Panc1 (cell line): Measurements from ENCODE around the gene AHNAK. TPM values are rescaled to one million over a fixed set of nuclear protein-coding genes. Genes with fewer than 3 reads are reported as not detected.

Experiments
- ATAC-seq: fragments of 200-7000 bp; cut with Tn5 transposase; 2 replicates; pipeline ENCODE4 v1.9.1; 2020; ENCODE audit warnings: mild to moderate bottlenecking, moderate library complexity
- BruUV-seq: library from RNA; stranded (reverse); fragments of 400-500 nt; replicated peaks from 2 replicates; lab custom pipeline; 2021; lab: Mats Ljungman, UMichigan
- CTCF ChIA-PET: fragments of 300-600 bp; sonication (Branson Sonifier 250); formaldehyde crosslinking; loops from one replicate; lab custom pipeline; 2022; ENCODE audit warnings: antibody characterized with exemption; lab: Charles Lee
- POLR2A ChIA-PET: fragments of 300-600 bp; sonication (Branson Sonifier 250); formaldehyde crosslinking; loops from one replicate; lab custom pipeline; 2022; ENCODE audit warnings: antibody characterized with exemption; lab: Charles Lee
- DNase-seq: peaks from one replicate; pipeline ENCODE4 v3.0.0-alpha.2; 2010; ENCODE audit warnings: low read depth, low spot score
- H3K27ac ChIP-seq: 2 replicates; pipeline ENCODE4 v1.5.1; 2011; ENCODE audit warnings: mild to moderate bottlenecking, low read length, inconsistent platforms
- H3K27me3 ChIP-seq: fragments of 200-500 bp; sonication (Bioruptor generic); 2 replicates; pipeline ENCODE4 v1.6.0; 2014; ENCODE audit warnings: low read length, inconsistent platforms; ENCODE audit not compliant: control insufficient read depth, insufficient read depth
- H3K36me3 ChIP-seq: fragments of 200-500 bp; sonication (Bioruptor generic); 2 replicates; pipeline ENCODE4 v1.5.1; 2014; ENCODE audit warnings: inconsistent platforms, mild to moderate bottlenecking, low read length, moderate library complexity; ENCODE audit not compliant: control insufficient read depth, insufficient read depth
- H3K4me1 ChIP-seq: 2 replicates; pipeline ENCODE4 v1.5.1; 2011; ENCODE audit warnings: inconsistent platforms, mild to moderate bottlenecking, low read length, moderate library complexity; ENCODE audit not compliant: control insufficient read depth, insufficient read depth
- H3K4me3 ChIP-seq, 2 experiments: 2 replicates each; pipeline ENCODE4 v1.5.1; 2011 to 2012; ENCODE audit warnings: low read depth in 2 of 2, low read length in 2 of 2, mild to moderate bottlenecking in 2 of 2, inconsistent platforms in 1 of 2, moderate library complexity in 1 of 2
- H3K9me3 ChIP-seq: fragments of 200-500 bp; sonication (Bioruptor generic); 2 replicates; pipeline ENCODE4 v1.5.1; 2014; ENCODE audit warnings: low read depth, mild to moderate bottlenecking, inconsistent platforms, low read length, moderate library complexity; ENCODE audit not compliant: control insufficient read depth, insufficient read depth
- CTCF ChIP-seq: fragments of 450-650 bp; IDR thresholded peaks from 2 replicates; pipeline ENCODE4 v1.5.1; 2017; ENCODE audit warnings: mild to moderate bottlenecking
- POLR2AphosphoS5 ChIP-seq: IDR thresholded peaks from 2 replicates; pipeline ENCODE4 v1.6.1; 2012; ENCODE audit warnings: mild to moderate bottlenecking, low read depth, low read length, moderate library complexity
- REST ChIP-seq, 2 experiments: IDR thresholded peaks; 2 replicates each; pipeline ENCODE4 v1.6.1; 2011 to 2012; ENCODE audit warnings: low read depth in 2 of 2, control low read depth in 1 of 2, low read length in 1 of 2, mild to moderate bottlenecking in 1 of 2, moderate library complexity in 1 of 2; ENCODE audit not compliant: insufficient read depth in 1 of 2
- SIN3A ChIP-seq: IDR thresholded peaks from 2 replicates; pipeline ENCODE4 v1.6.1; 2012; ENCODE audit warnings: low read depth, mild to moderate bottlenecking, low read length, moderate library complexity, borderline replicate concordance; ENCODE audit not compliant: insufficient read depth
- TCF7L2 ChIP-seq: IDR thresholded peaks from 2 replicates; pipeline ENCODE4 v1.6.1; 2011; ENCODE audit warnings: mild to moderate bottlenecking, low read depth, low read length, inconsistent platforms
- in situ Hi-C: cut with HindIII; loops from 2 replicates; pipeline ENCODE4 v1.10.0; 2016; ENCODE audit warnings: low sequenced_read_pairs, low pct_unique_long_range_greater_than_20kb
- intact Hi-C: fragments of 100-400 bp; cut with micrococcal nuclease; formaldehyde crosslinking; loops from one replicate; pipeline ENCODE4 v1.10.0; 2022; ENCODE audit not compliant: unreplicated experiment
- total RNA-seq: library from RNA; stranded (reverse); gene quantifications from one replicate; pipeline ENCODE4 v1.2.1, GENCODE V29; 2021; ENCODE audit not compliant: unreplicated experiment

AHNAK gene
- total RNA-seq, 1 experiment from 2014 or later, result 844 TPM

GRCh38 chr11:62466444-62466843, 80.2 kb downstream of the AHNAK start:
- ATAC-seq, result no peak
- in situ Hi-C loops (no loop called here), intact Hi-C loops (no loop called here)
- BruUV-seq, result no TSS peak
- Histone ChIP-seq H3K27ac (peak overlapping the region; percentile 67; the same call in 1 of the 2 replicates), H3K9me3 (no peaks in the 10 kb centered on the region), H3K27me3 (no peaks in the 10 kb centered on the region), H3K36me3 (no peaks in the 10 kb centered on the region), H3K4me1 (peaks cover 13% of the 10 kb centered on the region), H3K4me3 (no peak overlapping the region)
- ChIA-PET POLR2A (interaction anchor here (0.6 kb wide), 1 partner anchor 104 kb away, joined by 6 read pairs; no protein-coding TSS in a partner anchor), CTCF (no interaction called here)
- no peak for TF ChIP-seq CTCF
- no peak for TF ChIP-seq SIN3A
- no peak for TF ChIP-seq TCF7L2
- no peak for TF ChIP-seq POLR2AphosphoS5
- no peak for TF ChIP-seq REST (IDR thresholded peaks at IDR 0.05; ENCODE audit: insufficient read depth in 1 of 2, low read depth in 2 of 2, low read length in 1 of 2)
- no peak for DNase-seq

GRCh38 chr11:62464655-62465054, 82.0 kb downstream of the AHNAK start:
- Histone ChIP-seq H3K4me1 (peaks cover 14% of the 10 kb centered on the region), H3K27me3 (no peaks in the 10 kb centered on the region), H3K9me3 (no peaks in the 10 kb centered on the region), H3K27ac (peak overlapping the region; percentile 72; the same call in 1 of the 2 replicates), H3K4me3 (no peak overlapping the region), H3K36me3 (no peaks in the 10 kb centered on the region)
- POLR2A ChIA-PET, result interaction anchor here (0.7 kb wide), 1 partner anchor 28 kb away, joined by 4 read pairs; no protein-coding TSS in a partner anchor
- ATAC-seq (no peak), DNase-seq (no peak)
- in situ Hi-C loops (no loop called here), intact Hi-C loops (no loop called here)
- CTCF ChIA-PET, result no interaction called here
- TF ChIP-seq SIN3A (no peak), TCF7L2 (no peak), POLR2AphosphoS5 (no peak), REST (IDR thresholded peaks at IDR 0.05; ENCODE audit: insufficient read depth in 1 of 2, low read depth in 2 of 2, low read length in 1 of 2) (no peak), CTCF (no peak)
- BruUV-seq, result no TSS peak
